Endothelial cell of umbilical vein (primary cell): ENCODE measurements around the gene SMC1A.

Source experiments
- CTCF ChIP-seq, 2 donors: IDR thresholded peaks; 1 replicate in 1 of 2; 2 replicates in 1 of 2; pipeline ENCODE4 v1.5.1; 2011; ENCODE audit warnings: low read length in 2 of 2, mild to moderate bottlenecking in 2 of 2, moderate library complexity in 2 of 2, control low read depth in 1 of 2, inconsistent platforms in 1 of 2, low read depth in 1 of 2; ENCODE audit not compliant: insufficient read depth in 1 of 2; ENCODE audit errors: extremely low read depth in 1 of 2
- EZH2 ChIP-seq: IDR thresholded peaks from 2 replicates; pipeline ENCODE4 v1.6.1; 2012; ENCODE audit warnings: borderline replicate concordance, low read depth, mild to moderate bottlenecking, moderate library complexity, low read length, inconsistent platforms; ENCODE audit not compliant: severe bottlenecking
- FOS ChIP-seq: IDR thresholded peaks from 2 replicates; pipeline ENCODE4 v1.6.1; 2011; ENCODE audit warnings: mild to moderate bottlenecking, low read length, moderate library complexity, borderline replicate concordance; ENCODE audit not compliant: insufficient read depth
- GATA2 ChIP-seq: IDR thresholded peaks from 2 replicates; pipeline ENCODE4 v1.7.0; 2011; ENCODE audit warnings: low read depth, mild to moderate bottlenecking, moderate library complexity, mixed read lengths, low read length; ENCODE audit not compliant: insufficient read length, insufficient read depth
- JUN ChIP-seq: IDR thresholded peaks from 2 replicates; pipeline ENCODE4 v1.6.1; 2011; ENCODE audit warnings: borderline replicate concordance, low read depth; ENCODE audit not compliant: insufficient read length, insufficient read depth
- MAX ChIP-seq: IDR thresholded peaks from 2 replicates; pipeline ENCODE4 v1.6.1; 2011; ENCODE audit not compliant: insufficient read depth, insufficient read length
- MYC ChIP-seq: IDR thresholded peaks from one replicate; pipeline ENCODE4 v1.6.1; 2011; ENCODE audit warnings: mild to moderate bottlenecking, low read depth, low read length
- POLR2A ChIP-seq: IDR thresholded peaks from 2 replicates; pipeline ENCODE4 v1.6.1; 2012; ENCODE audit warnings: low read depth, mild to moderate bottlenecking, control low read depth, low read length
- POLR2AphosphoS5 ChIP-seq: IDR thresholded peaks from 2 replicates; pipeline ENCODE4 v1.6.1; 2012; ENCODE audit warnings: low read depth, mild to moderate bottlenecking, control low read depth, low read length, moderate library complexity; ENCODE audit not compliant: insufficient read depth

GRCh38 chrX:53337101-53337500 lies 85.4 kb downstream of the SMC1A start:
- TF ChIP-seq CTCF (IDR thresholded peaks at IDR 0.05; ENCODE audit: extremely low read depth in 1 of 2, insufficient read depth in 1 of 2, low read depth in 1 of 2, low read length in 2 of 2) (no peak), POLR2AphosphoS5 (no peak), JUN (no peak), POLR2A (no peak), EZH2 (no peak), GATA2 (no peak), MYC (no peak), FOS (no peak), MAX (no peak)
